GM18498 (cell line): ENCODE measurements around the gene NNAT.
"Not testable (repeated sequence)": the region's sequence is repeated elsewhere in the genome, so short reads cannot be mapped to it uniquely, and the experiment has no call there.

Experiments
- ATAC-seq: cut with Tn5 transposase; IDR thresholded peaks from one replicate; pipeline ENCODE4 v1.9.1; 2021; ENCODE audit warnings: mild to moderate bottlenecking, moderate library complexity; ENCODE audit not compliant: unreplicated experiment

The NNAT gene

GRCh38 chr20:37521061-37521771, at the start of gene NNAT:
Gene NNAT (plus strand): TSS chr20:37521250. CDS start chr20:37521332, 82 bp downstream.
- ATAC-seq: no peak

GRCh38 chr20:37471741-37472235, 49.3 kb upstream of the NNAT start:
- no peak for ATAC-seq

- ATAC-seq: not testable (repeated sequence)
Observed at GRCh38 chr20:37472435-37472834, 48.6 kb upstream of the NNAT start.

- no peak for ATAC-seq
Observed at GRCh38 chr20:37473249-37474000, 47.6 kb upstream of the NNAT start.

- ATAC-seq: no peak
Observed at GRCh38 chr20:37474386-37474785, 46.7 kb upstream of the NNAT start.

GRCh38 chr20:37475252-37475651, 45.8 kb upstream of the NNAT start:
- no peak for ATAC-seq

GRCh38 chr20:37477041-37477440, 44.0 kb upstream of the NNAT start:
- no peak for ATAC-seq

- ATAC-seq: no peak
Observed at GRCh38 chr20:37479266-37479665, 41.8 kb upstream of the NNAT start.

- no peak for ATAC-seq
Observed at GRCh38 chr20:37479925-37480691, 40.9 kb upstream of the NNAT start.

GRCh38 chr20:37480919-37481318, 40.1 kb upstream of the NNAT start:
- ATAC-seq: no peak

GRCh38 chr20:37481610-37482009, 39.4 kb upstream of the NNAT start:
- no peak for ATAC-seq

GRCh38 chr20:37484331-37484730, 36.7 kb upstream of the NNAT start:
- ATAC-seq: no peak

- not testable (repeated sequence) for ATAC-seq
Observed at GRCh38 chr20:37486209-37486608, 34.8 kb upstream of the NNAT start.

- ATAC-seq: no peak
Observed at GRCh38 chr20:37490663-37491350, 30.2 kb upstream of the NNAT start.

- ATAC-seq: no peak
Observed at GRCh38 chr20:37492096-37492625, 28.9 kb upstream of the NNAT start.

GRCh38 chr20:37492945-37493344, 28.1 kb upstream of the NNAT start:
- ATAC-seq: no peak

GRCh38 chr20:37494301-37494700, 26.7 kb upstream of the NNAT start:
- ATAC-seq: no peak

- ATAC-seq: no peak
Observed at GRCh38 chr20:37494796-37495195, 26.3 kb upstream of the NNAT start.

- ATAC-seq: no peak
Observed at GRCh38 chr20:37498066-37498665, 22.9 kb upstream of the NNAT start.

- ATAC-seq: no peak
Observed at GRCh38 chr20:37500311-37500710, 20.7 kb upstream of the NNAT start.
